Medulla oblongata (tissue), 1 donor: ENCODE measurements around the gene MARCHF10.

Experiments used
- DNase-seq: peaks from one replicate; pipeline ENCODE4 v3.0.0-alpha.2; 2015; ENCODE audit errors: extremely low spot score

The MARCHF10 gene

GRCh38 chr17:62751060-62751691, 56.9 kb downstream of the MARCHF10 start:
- no peak for DNase-seq

DNA sequence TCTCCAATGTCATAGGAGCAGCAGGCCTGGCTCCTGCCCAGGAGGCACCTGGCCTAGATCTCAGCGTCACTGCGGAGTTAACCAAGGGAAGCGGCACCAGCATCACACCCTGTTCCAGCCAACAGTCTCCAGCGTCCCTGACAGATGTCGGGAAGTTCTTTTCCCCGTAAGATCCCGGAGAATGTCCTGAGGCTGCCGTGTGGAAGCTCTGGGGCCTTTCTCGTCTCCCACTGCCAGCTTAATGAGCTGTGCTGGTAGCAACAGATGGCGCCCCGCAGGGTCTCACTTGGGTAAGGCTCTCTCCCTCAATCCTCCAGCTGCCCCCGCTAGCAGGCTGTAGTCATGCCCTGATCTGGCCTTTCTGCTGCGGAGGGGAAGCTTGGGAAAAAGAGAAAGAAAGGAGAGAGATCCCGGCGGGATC, 57.5 kb downstream of the MARCHF10 start:
- DNase-seq = no peak

DNA sequence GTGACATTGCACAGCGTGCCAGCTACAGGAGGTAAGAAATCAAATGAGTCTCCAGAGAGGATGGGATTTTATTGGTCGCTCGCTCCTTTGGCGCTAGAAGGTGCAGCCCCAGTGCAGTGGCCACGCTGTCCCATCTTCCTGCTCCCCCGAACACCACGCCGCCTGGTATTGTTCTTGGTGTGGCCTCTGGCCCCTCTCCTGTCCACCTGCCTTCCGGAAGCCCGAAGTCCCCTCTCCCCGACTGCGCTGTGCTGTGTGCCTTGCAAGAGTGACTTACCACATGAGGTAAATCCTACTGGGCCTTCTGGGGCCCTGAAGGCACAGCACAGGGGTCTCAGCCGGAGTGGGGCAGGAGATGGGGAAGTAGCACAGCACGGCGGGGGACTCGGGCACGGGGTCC, 58.2 kb downstream of the MARCHF10 start:
- no peak for DNase-seq

GRCh38 chr17:62746941-62747340, 61.2 kb downstream of the MARCHF10 start:
- no peak for DNase-seq

- DNase-seq = no peak
These were observed 62.3 kb downstream of the MARCHF10 start for GRCh38 chr17:62745806-62746205.

DNA sequence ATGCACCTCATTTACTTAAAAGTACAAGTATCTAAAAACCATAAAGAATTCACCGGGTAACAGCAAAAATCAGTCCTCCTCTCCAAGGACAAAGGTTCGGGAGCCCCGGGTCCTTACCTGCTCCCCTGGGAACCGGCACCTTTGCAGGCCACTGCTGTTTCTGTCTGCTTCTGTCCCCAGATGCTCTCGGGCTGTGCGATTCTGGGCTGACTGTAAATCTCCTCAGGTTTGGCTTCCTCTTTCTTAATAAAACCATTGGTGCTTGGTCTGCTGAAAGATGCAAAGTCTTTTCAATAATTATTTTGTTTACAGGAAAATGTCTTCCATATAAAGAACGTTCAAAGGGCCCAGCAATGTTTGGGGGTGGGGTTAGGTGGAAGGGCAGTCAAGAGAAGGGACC, 63.9 kb downstream of the MARCHF10 start:
- no peak for DNase-seq

DNA sequence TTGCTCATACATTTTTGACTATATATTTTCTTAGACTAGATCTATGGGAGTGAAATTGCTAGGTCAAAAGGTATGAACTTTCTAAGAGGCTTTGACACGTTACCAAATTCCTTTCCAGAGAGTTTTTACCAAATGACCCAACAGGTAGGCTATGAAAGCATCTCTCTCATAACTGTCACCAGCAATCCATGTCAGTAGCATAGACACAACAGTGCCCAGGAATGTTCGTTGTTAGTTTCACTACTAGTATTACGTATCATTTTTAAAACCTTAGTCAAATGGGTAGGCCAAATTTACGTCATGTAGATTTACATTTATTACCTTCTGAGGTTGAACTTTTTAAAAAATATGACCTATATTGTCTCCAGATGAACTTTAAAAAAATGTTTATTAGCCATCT, 66.8 kb downstream of the MARCHF10 start:
- DNase-seq = no peak

DNA sequence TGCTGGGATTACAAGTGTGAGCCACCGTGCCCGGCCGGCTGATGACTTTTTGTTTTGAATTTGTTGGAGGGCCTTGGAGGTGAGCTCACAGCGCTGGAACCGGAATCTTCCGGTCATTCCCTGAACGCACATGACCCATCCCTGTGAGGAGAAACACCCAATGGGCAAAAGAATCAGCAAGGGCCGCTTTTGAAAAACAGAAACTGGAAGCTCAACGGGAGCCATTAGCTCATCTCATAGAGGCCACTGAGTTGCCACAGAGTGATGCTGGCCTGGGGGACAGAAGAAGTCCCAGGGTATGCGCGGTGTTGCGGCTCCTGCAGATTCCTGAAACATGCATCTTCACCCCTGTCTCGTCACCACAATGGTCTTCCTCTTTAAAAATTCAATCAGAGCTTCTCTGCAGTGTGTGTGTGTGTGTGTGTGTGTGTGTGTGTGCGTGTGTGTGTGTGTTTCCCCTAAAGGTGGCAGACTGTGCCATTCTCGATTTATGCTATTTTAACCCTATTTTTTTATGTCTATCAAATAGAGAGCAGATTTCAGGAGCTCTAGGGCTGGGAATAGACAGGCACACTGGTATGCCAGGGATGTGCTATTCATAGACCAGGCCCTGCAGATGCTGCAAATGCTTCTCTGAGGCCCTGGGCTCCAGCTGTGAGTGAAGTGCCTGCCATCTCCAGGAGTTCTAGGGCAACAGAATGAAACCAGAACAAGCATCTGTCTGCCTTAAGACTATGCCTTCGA, 68.3 kb downstream of the MARCHF10 start:
- no peak for DNase-seq

DNA sequence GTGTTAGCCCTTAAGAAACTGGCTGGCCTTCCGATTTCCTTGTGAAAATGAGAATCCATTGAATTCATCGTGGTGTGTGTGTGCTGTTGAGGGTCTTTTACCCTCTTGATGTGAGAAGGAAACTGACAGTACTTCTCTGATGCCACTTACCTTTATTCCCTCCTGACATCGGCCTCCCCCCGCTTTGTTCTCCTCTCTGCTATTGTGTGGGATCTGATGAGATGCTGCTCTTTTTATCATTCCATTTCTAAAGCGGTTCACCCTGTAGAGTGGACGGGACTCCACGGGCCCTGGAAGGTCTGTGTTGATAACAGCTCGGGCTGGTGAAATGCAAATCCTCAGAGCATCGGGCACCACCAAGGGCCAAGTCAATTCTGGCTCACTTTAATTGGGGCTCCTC, 69.8 kb downstream of the MARCHF10 start:
- no peak for DNase-seq

DNA sequence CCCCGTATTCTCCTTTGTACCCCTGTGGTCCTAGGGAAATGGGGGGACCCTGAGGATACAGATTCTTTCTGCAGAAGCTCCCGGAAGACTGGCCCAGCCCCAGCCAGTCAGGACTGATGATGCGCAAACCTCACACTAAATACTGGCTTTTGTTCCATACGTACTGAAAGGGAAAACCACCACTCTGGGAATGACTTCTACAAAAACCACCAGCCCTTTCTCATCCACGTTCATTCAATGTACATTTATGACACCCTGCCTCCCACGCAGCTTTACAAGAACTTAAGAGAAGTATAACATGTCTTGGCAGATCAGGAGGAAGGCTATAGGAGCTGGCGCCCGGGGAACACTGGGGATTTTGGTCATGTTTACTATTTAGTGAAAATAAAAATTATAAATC, 70.6 kb downstream of the MARCHF10 start:
- DNase-seq = no peak

GRCh38 chr17:62735044-62735651, 73.0 kb downstream of the MARCHF10 start:
- no peak for DNase-seq

DNA sequence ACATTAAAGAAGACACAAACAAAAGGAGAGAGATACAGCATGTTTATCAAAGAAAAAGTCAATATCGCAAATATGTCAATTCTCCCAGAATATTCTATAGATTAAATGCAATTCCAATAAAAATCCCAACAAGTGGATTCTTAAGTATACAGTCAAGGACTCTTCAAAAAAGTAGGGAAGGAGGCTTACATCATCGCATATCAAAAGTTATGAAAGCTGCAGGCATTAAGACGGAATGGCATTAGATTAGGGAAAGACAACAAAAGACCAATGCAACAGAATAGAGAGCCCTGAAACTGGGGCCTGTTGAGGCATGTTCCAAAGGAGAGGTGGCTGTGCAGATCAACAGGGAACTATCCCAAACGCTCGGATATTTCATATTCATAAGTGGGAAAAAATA, 76.0 kb downstream of the MARCHF10 start:
- no peak for DNase-seq

- no peak for DNase-seq
These were observed 80.0 kb downstream of the MARCHF10 start for GRCh38 chr17:62727916-62728672.

DNA sequence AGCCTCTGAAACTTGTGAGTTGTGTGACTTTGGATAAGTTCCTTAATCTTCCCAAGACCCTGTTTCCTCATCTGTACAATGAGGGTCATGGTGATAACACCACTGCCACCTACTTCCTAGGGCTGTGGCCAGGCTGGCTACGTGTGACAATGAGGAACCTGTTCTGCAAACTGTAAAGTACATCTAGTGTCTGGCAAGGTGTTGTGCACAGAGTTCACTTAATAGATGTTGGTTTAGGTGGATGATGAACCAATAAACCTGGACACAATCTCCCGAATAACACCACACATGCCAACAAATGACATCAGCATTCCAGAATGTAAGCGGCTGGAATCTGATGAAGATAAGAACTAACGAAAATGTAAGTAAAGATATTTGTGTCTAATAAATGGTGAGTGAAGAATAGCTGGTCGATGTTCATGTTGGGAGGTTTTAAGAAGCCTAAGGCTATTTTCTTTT, 82.3 kb downstream of the MARCHF10 start:
- no peak for DNase-seq

DNA sequence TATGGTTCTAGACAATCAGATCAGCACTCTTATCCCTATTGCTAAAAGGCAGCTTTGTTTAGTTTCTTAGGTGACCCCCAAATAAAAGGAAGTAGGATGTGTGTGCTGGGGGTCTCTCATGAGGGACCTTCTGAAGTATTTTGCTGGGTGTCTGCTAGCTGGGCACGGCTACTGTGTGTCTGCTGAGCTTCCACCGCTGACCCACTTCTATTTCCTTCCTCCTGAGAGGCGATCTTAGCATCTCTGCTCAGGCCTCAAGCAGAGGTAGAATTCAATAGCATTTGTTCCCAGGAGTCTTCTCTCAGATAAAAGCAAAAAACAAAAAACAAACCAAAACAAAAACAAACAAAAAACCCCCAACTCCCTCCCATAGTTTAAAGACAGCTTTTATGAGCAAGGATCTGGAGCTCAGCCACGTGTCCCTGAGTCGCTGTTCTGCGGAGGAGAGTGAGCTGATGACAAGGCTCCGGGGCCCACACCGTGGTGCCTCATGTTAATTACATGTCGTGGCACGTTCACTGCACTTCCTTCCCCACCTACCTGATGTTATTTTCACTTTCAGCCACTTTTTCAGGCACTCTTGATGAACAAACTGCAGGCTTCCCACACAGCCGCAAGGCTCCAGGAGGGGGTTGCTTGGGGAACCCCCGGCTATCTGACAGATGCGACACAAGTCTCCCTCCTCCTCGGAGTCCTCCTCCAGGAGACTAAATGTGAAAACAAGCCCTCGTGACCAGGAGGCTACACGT, 83.5 kb downstream of the MARCHF10 start:
- DNase-seq = no peak

- DNase-seq = no peak
These were observed 84.3 kb downstream of the MARCHF10 start for GRCh38 chr17:62723842-62724241.

DNA sequence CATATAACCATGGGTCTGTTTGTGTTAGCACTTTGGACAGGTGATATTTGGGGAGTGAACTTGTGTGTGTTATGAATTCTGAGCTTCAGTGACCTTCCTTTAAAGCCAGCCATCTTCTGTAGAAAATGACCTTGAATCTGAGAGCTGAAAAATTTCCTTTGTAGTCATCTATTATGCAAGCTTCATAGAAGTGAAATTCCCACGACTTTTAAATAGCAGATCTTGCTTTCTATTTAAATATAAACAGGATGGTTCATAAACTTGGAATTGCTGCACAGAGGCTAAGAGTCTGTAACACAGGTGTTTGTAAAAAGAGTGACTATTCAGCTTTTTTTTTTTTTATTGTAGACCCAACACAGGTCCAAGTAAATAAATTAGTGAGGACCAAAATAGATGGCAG, 85.5 kb downstream of the MARCHF10 start:
- no peak for DNase-seq

GRCh38 chr17:62720126-62720850, 87.8 kb downstream of the MARCHF10 start:
- no peak for DNase-seq

GRCh38 chr17:62719586-62719985, 88.5 kb downstream of the MARCHF10 start:
- no peak for DNase-seq

DNA sequence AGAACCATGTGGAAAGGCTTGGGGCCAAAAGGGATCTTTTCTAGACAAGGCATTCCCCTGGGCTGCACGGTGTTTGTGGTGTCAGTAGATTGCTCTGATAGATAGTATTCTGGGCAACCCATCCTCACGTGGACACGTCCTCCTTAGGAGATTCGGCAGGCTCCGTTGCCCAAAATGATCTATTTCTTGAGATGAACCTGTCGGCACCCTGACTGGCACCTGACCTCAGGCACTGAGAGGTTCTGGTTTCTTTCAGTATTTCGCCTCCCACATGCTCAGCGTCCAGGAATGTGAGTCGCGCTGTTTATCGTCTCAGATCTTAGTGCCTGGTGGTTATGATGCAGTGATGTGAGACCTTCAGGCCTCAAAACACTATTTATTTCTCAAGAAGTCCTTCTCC, 89.7 kb downstream of the MARCHF10 start:
- no peak for DNase-seq

DNA sequence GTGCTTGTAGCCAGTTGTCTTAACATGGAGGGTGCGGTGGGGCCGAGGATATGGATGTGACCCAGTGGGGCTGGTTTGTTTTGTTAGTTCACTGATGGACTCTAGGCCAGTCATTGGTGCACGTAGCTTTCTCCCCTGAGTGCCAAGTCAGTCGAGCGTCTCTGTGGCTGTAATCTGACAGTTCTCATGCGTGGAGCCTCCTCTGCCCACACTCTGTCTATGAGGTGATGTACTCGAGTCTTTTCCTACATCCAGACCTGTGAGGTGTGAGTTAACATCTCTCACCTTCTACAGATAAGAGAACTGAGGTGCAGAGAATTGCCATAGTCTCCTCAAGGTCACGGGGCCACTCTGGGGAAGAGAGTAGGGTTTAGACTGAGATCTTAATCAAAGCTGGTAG, 90.2 kb downstream of the MARCHF10 start:
- DNase-seq = no peak
